ENCODE results near the gene CCM2. TPM values are rescaled to one million over a fixed set of nuclear protein-coding genes. Genes with fewer than 3 reads are reported as not detected.

CCM2 gene
- total RNA-seq = 10 to 100 TPM; 43.0 to 49.7 TPM

- DNase-seq (ENCODE audit: low spot score) (no peak), ATAC-seq (ENCODE audit: insufficient number of reproducible peaks, low FRiP score, low read depth) (no peak)
Observed at GRCh38 chr7:45000093-45001032, at the start of gene CCM2. Gene CCM2 (plus strand): TSS chr7:45000201. CDS start chr7:45000334, 133 bp downstream.

GRCh38 chr7:44953156-44953555 is 46.8 kb upstream of the CCM2 start:
- TF ChIP-seq, protein P1, sequence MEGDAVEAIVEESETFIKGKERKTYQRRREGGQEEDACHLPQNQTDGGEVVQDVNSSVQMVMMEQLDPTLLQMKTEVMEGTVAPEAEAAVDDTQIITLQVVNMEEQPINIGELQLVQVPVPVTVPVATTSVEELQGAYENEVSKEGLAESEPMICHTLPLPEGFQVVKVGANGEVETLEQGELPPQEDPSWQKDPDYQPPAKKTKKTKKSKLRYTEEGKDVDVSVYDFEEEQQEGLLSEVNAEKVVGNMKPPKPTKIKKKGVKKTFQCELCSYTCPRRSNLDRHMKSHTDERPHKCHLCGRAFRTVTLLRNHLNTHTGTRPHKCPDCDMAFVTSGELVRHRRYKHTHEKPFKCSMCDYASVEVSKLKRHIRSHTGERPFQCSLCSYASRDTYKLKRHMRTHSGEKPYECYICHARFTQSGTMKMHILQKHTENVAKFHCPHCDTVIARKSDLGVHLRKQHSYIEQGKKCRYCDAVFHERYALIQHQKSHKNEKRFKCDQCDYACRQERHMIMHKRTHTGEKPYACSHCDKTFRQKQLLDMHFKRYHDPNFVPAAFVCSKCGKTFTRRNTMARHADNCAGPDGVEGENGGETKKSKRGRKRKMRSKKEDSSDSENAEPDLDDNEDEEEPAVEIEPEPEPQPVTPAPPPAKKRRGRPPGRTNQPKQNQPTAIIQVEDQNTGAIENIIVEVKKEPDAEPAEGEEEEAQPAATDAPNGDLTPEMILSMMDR (IDR thresholded peaks at IDR 0.05) = no peak
- H3K27me3 ChIP-seq (replicated peaks; ENCODE audit: insufficient read depth) = no peaks in the 10 kb centered on the region
- no peak for DNase-seq (ENCODE audit: low spot score)
- no peak overlapping the region for H3K27ac ChIP-seq
- no peaks in the 10 kb centered on the region for H3K4me1 ChIP-seq (ENCODE audit: control insufficient read depth in 1 of 2, low read depth in 2 of 2)
- no peaks in the 10 kb centered on the region for H3K9me3 ChIP-seq
- no peaks in the 10 kb centered on the region for H3K36me3 ChIP-seq
- ATAC-seq (ENCODE audit: insufficient number of reproducible peaks, low FRiP score, low read depth) = no peak
- H3K4me3 ChIP-seq = no peak overlapping the region

More at GRCh38 chr7:45000093-45001032, at the start of gene CCM2:
- Histone ChIP-seq H3K36me3 (no peaks in the 10 kb centered on the region), H3K4me3 (peak within 1 kb of the TSS; percentile 82), H3K4me1 (ENCODE audit: control insufficient read depth in 1 of 2, low read depth in 2 of 2) (peaks cover 7 to 24% of the 10 kb centered on the region in 2 donors), H3K9me3 (no peaks in the 10 kb centered on the region), H3K27me3 (replicated peaks; ENCODE audit: insufficient read depth) (no peaks in the 10 kb centered on the region), H3K27ac (peak within 1 kb of the TSS; percentile 84 to 87)
- TF ChIP-seq, protein P1 (IDR thresholded peaks at IDR 0.05) = no peak

DNA sequence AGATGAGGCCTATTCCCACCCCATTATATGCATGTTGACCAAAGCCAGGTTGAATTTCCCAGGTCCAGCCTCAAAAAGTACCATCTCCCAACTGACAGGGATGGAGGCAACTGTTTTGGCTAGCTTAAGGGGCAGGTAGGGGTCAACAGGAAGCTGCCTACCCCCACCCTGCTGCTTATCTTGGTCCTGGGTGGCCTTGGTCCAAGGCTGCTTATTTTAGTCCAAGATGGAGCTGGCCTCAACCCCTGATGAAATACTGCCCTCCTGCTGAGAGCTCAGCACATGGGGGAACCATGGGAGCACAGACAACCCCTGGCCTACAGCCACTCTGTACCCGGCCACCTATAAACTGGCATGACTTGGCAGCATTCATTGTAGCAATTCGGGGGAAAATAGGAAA is 44.3 kb upstream of the CCM2 start:
- H3K4me3 ChIP-seq = no peak overlapping the region
- H3K27ac ChIP-seq = no peak overlapping the region
- H3K36me3 ChIP-seq = no peaks in the 10 kb centered on the region
- DNase-seq (ENCODE audit: low spot score) (no peak), ATAC-seq (ENCODE audit: insufficient number of reproducible peaks, low FRiP score, low read depth) (no peak)
- no peaks in the 10 kb centered on the region for H3K27me3 ChIP-seq (replicated peaks; ENCODE audit: insufficient read depth)
- no peaks in the 10 kb centered on the region for H3K4me1 ChIP-seq (ENCODE audit: control insufficient read depth in 1 of 2, low read depth in 2 of 2)
- no peaks in the 10 kb centered on the region for H3K9me3 ChIP-seq
- TF ChIP-seq, protein P1 (IDR thresholded peaks at IDR 0.05) = no peak

DNA sequence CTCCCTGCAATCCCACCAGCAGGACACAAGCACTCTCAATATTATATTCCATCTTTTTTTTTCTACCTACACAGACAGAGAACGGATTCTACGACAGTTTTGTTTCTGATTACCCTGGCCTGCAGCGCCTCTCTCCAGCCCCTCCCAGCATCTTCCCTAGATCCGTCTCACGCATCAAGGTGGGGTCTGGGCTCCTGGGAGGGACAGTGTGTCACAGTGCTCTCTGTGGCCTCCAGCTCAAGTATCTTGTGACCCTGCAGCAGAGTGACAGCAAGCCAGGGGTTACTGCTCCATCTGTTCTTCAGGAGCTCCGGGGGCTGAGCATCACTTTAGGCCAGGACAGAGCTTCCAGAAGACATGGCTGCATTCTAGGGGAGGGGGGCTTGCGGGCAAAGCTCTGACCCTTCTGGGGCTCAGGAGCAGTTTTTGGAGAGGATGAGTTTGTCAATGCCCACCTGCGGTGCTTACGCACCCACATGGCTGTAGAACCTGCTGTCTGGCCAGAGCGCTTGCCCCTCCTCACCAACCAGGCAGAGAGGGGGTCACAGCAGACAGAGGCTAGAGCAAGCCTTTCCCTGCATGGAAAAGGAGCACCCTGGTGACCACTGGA is 43.7 kb upstream of the CCM2 start:
- DNase-seq (ENCODE audit: low spot score) (no peak), ATAC-seq (ENCODE audit: insufficient number of reproducible peaks, low FRiP score, low read depth) (no peak)
- TF ChIP-seq, protein P1 (IDR thresholded peaks at IDR 0.05) = no peak

DNA sequence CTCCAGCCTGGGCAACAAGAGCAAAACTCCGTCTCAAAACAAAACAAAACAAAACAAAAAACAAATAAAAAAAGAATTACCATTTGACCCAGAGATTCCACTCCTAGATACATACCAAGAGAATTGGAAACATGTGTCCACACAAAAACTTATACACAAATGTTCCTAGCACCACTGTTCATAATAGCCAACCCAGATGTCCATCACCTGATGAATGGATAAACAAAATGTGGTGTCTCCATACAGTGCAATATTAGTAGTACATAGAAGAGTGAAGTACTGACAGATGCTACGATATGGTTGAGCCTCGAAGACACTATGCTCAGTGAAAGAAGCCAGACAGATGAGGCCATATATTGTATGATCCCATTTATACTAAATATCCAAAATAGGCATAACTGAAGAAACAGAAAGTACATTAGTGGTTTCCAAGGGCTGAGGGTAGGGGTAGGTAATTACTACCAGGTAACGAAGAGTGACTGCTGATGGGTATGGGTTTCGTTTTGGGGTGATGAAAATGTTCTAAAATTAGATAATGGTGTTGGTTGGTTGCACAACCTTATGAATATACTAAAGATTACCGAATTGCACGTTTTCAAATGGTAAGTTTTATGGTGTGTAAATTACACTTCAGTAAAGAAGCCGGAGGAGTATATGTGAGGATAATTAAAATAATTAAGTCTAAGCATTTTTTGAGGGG is 41.2 kb upstream of the CCM2 start:
- ATAC-seq (ENCODE audit: insufficient number of reproducible peaks, low FRiP score, low read depth) = no peak
- H3K9me3 ChIP-seq = no peaks in the 10 kb centered on the region
- no peak overlapping the region for H3K27ac ChIP-seq
- H3K36me3 ChIP-seq = no peaks in the 10 kb centered on the region
- no peak overlapping the region for H3K4me3 ChIP-seq
- no peak for DNase-seq (ENCODE audit: low spot score)
- H3K4me1 ChIP-seq (ENCODE audit: control insufficient read depth in 1 of 2, low read depth in 2 of 2) = peaks cover 0 to 14% of the 10 kb centered on the region in 2 donors
- TF ChIP-seq, protein P1 (IDR thresholded peaks at IDR 0.05) = no peak
- no peaks in the 10 kb centered on the region for H3K27me3 ChIP-seq (replicated peaks; ENCODE audit: insufficient read depth)

More for the DNA sequence above, 43.7 kb upstream of the CCM2 start:
- Histone ChIP-seq H3K27ac (no peak overlapping the region), H3K27me3 (replicated peaks; ENCODE audit: insufficient read depth) (no peaks in the 10 kb centered on the region), H3K9me3 (no peaks in the 10 kb centered on the region), H3K36me3 (no peaks in the 10 kb centered on the region), H3K4me1 (ENCODE audit: control insufficient read depth in 1 of 2, low read depth in 2 of 2) (no peaks in the 10 kb centered on the region), H3K4me3 (no peak overlapping the region)

Data from thoracic aorta (tissue), 2 donors.